Mammary epithelial cell (primary cell): Measurements from ENCODE around the gene SARDH.

Experiments used
- EZH2 ChIP-seq: IDR thresholded peaks from 2 replicates; pipeline ENCODE4 v1.6.1; 2012; ENCODE audit warnings: low read length, inconsistent platforms, borderline replicate concordance
- TF ChIP-seq, protein P1 (sequence below), 2 donors: IDR thresholded peaks in 1 of 2; conservative IDR thresholded peaks in 1 of 2; 2 replicates each; pipeline ENCODE4 v1.5.1; 2011 to 2012; ENCODE audit warnings: inconsistent platforms in 2 of 2, low read length in 2 of 2, mild to moderate bottlenecking in 2 of 2, control low read depth in 1 of 2, low read depth in 1 of 2; ENCODE audit not compliant: insufficient read depth in 1 of 2; ENCODE audit errors: extremely low read depth in 1 of 2

DNA sequence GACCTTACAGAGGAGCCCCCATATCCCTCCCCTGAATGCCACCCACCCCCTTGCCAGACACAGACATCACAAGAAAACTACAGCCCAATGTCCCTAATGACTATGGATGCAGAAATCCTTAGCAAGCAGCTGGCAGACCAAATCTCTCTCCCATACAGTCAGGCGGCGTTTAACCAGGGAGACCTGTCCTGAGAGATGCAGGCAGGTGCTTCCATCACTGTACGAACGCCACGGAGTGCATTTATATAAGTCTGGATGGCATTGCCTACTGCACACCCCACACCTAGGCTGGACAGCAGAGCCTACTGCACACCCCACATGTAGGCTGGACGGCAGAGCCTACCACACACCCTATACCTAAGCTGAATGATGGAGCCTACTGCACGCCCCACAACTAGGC is 34.4 kb upstream of the SARDH start:
- TF ChIP-seq, protein P1, sequence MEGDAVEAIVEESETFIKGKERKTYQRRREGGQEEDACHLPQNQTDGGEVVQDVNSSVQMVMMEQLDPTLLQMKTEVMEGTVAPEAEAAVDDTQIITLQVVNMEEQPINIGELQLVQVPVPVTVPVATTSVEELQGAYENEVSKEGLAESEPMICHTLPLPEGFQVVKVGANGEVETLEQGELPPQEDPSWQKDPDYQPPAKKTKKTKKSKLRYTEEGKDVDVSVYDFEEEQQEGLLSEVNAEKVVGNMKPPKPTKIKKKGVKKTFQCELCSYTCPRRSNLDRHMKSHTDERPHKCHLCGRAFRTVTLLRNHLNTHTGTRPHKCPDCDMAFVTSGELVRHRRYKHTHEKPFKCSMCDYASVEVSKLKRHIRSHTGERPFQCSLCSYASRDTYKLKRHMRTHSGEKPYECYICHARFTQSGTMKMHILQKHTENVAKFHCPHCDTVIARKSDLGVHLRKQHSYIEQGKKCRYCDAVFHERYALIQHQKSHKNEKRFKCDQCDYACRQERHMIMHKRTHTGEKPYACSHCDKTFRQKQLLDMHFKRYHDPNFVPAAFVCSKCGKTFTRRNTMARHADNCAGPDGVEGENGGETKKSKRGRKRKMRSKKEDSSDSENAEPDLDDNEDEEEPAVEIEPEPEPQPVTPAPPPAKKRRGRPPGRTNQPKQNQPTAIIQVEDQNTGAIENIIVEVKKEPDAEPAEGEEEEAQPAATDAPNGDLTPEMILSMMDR (conservative IDR thresholded peaks at IDR 0.05 in 1 of 2, IDR thresholded peaks at IDR 0.05 in 1 of 2; ENCODE audit: extremely low read depth in 1 of 2, insufficient read depth in 1 of 2, low read depth in 1 of 2, low read length in 2 of 2), result no peak
- TF ChIP-seq EZH2, result no peak
